H1 (cell line): ENCODE measurements around the gene LARP1.

Experiments used
- CEBPB ChIP-seq: IDR thresholded peaks from 2 replicates; pipeline ENCODE4 v1.6.1; 2012; ENCODE audit warnings: low read depth, low read length
- CTCF ChIP-seq, 3 experiments: IDR thresholded peaks; 1 replicate in 2 of 3; 2 replicates in 1 of 3; pipeline versions ENCODE4 v1.5.1 to v1.6.1; 2011; ENCODE audit warnings: low read length in 3 of 3, mild to moderate bottlenecking in 3 of 3, inconsistent platforms in 2 of 3, low read depth in 1 of 3, moderate library complexity in 1 of 3; ENCODE audit not compliant: insufficient read depth in 1 of 3; ENCODE audit errors: control extremely low read depth in 1 of 3
- TEAD4 ChIP-seq: IDR thresholded peaks from 2 replicates; pipeline ENCODE4 v1.6.1; 2012; ENCODE audit warnings: low read depth, low read length, inconsistent platforms, mixed read lengths

GRCh38 chr5:154786414-154786813 lies 31.2 kb downstream of the LARP1 start:
- no peak for TF ChIP-seq CEBPB
- no peak for TF ChIP-seq TEAD4
- no peak for TF ChIP-seq CTCF (IDR thresholded peaks at IDR 0.05; ENCODE audit: control extremely low read depth in 1 of 3, insufficient read depth in 1 of 3, low read depth in 1 of 3, low read length in 3 of 3)
